D721Med (cell line): ENCODE data around the gene TGFBR1.

Source experiments
- DNase-seq: peaks from one replicate; pipeline ENCODE4 v3.0.0; 2011; ENCODE audit warnings: low spot score; ENCODE audit not compliant: insufficient read length
- FAIRE-seq: peaks from 2 replicates; lab custom pipeline; 2011; peaks lifted over from hg19 to GRCh38; lab: Jason Lieb, UNC
- CTCF ChIP-seq: IDR thresholded peaks from 2 replicates; pipeline ENCODE4 v1.5.1; 2012; ENCODE audit warnings: mild to moderate bottlenecking, control low read depth; ENCODE audit not compliant: insufficient read depth; ENCODE audit errors: missing control alignments

Gene TGFBR1

GRCh38 chr9:99137225-99137624, 32.3 kb downstream of the TGFBR1 start:
- FAIRE-seq (no peak), DNase-seq (no peak)
- no peak for TF ChIP-seq CTCF

- DNase-seq (no peak), FAIRE-seq (no peak)
- no peak for TF ChIP-seq CTCF
These were observed 33.0 kb downstream of the TGFBR1 start for GRCh38 chr9:99137891-99138290.

- TF ChIP-seq CTCF: no peak
- FAIRE-seq: no peak
- no peak for DNase-seq
These were observed 33.7 kb downstream of the TGFBR1 start for GRCh38 chr9:99138424-99139284.

GRCh38 chr9:99139868-99140267, 35.0 kb downstream of the TGFBR1 start:
- no peak for DNase-seq
- TF ChIP-seq CTCF: no peak
- no peak for FAIRE-seq

- DNase-seq: no peak
- FAIRE-seq: no peak
- TF ChIP-seq CTCF: peak; percentile 70
These were observed 35.9 kb downstream of the TGFBR1 start for GRCh38 chr9:99140685-99141314.

- no peak for FAIRE-seq
- DNase-seq: no peak
These were observed 36.9 kb downstream of the TGFBR1 start for GRCh38 chr9:99141849-99142248.

More at GRCh38 chr9:99141849-99142248, 36.9 kb downstream of the TGFBR1 start:
- no peak for TF ChIP-seq CTCF
